AG10803 (cell line): ENCODE results near the gene PIP4K2A.

Source experiments
- DNase-seq: peaks from one replicate; pipeline ENCODE4 v3.0.0; 2010; ENCODE audit warnings: low read depth
- H3K4me3 ChIP-seq: 2 replicates; pipeline ENCODE4 v1.5.1; 2011; ENCODE audit warnings: mild to moderate bottlenecking, low read length, control low read depth
- CTCF ChIP-seq: conservative IDR thresholded peaks from 2 replicates; pipeline ENCODE4 v1.5.1; 2011; ENCODE audit warnings: mild to moderate bottlenecking, low read length, control low read depth, inconsistent platforms

PIP4K2A gene

GRCh38 chr10:22560913-22561239 lies 153.5 kb downstream of the PIP4K2A start:
- H3K4me3 ChIP-seq: no peak overlapping the region
- no peak for TF ChIP-seq CTCF
- DNase-seq: no peak

- no peak overlapping the region for H3K4me3 ChIP-seq
- TF ChIP-seq CTCF: no peak
- DNase-seq: no peak
Measured at GRCh38 chr10:22560096-22560912, 154.1 kb downstream of the PIP4K2A start.

GRCh38 chr10:22557321-22557720 lies 157.1 kb downstream of the PIP4K2A start:
- no peak for TF ChIP-seq CTCF
- H3K4me3 ChIP-seq: no peak overlapping the region
- no peak for DNase-seq

- DNase-seq: no peak
- no peak overlapping the region for H3K4me3 ChIP-seq
- TF ChIP-seq CTCF: no peak
Measured at GRCh38 chr10:22556774-22557173, 157.6 kb downstream of the PIP4K2A start.

GRCh38 chr10:22554461-22555182 lies 159.8 kb downstream of the PIP4K2A start:
- TF ChIP-seq CTCF: no peak
- H3K4me3 ChIP-seq: peak overlapping the region; percentile 38
- peak; percentile 76 for DNase-seq

- H3K4me3 ChIP-seq: no peak overlapping the region
- DNase-seq: no peak
- no peak for TF ChIP-seq CTCF
Measured at GRCh38 chr10:22553452-22553995, 160.9 kb downstream of the PIP4K2A start.
